Posterior vena cava (tissue), 2 donors: ENCODE results near the gene GAST. TPM values are rescaled to one million over a fixed set of nuclear protein-coding genes. Genes with fewer than 3 reads are reported as not detected.
A peak's percentile ranks its signal among the peaks of the same experiment; 100 is the strongest.
"Not testable (repeated sequence)": the region's sequence is repeated elsewhere in the genome, so short reads cannot be mapped to it uniquely, and the experiment has no call there.

Source experiments
- DNase-seq: peaks from one replicate; pipeline ENCODE4 v3.0.0-alpha.2; 2020; ENCODE audit warnings: low spot score
- intact Hi-C, 2 donors: fragments of 100-400 bp; cut with DNase I; formaldehyde crosslinking; loops; one replicate each; pipeline versions ENCODE4 v1.14.1 to v1.14.2; 2022 to 2023
- long read RNA-seq, 2 donors: library from polyadenylated mRNA; unstranded; transcript quantifications; one replicate each; pipeline ENCODE4 v2.0.0, GENCODE V29; 2020 to 2021
- total RNA-seq, 2 donors: library from RNA; stranded (reverse); fragmentation: NEBNext Ultra II Directional; extraction: Animal tissue kit (Norgen Biotek cat#: 25700); gene quantifications; one replicate each; pipeline ENCODE4 v1.2.1, GENCODE V29; 2021
- donor health status: DM: yes; HTN: yes; CAD: no.
- donor health status: DM: yes; HTN: yes; CAD: no.

Gene GAST
- total RNA-seq, result not detected
- long read RNA-seq, donor 1, result 0 reads
- long read RNA-seq, donor 2, result 0 reads

GRCh38 chr17:41711669-41712400 lies at the start of gene GAST:
TSS of gene GAST (plus strand) at chr17:41712331. CDS start at chr17:41715437, 3,106 bp downstream.
- intact Hi-C loops, result no loop called here

GRCh38 chr17:41663451-41664171 lies 48.5 kb upstream of the GAST start:
- DNase-seq, result no peak
- intact Hi-C loops, result loop anchor here (1.0 to 10.0 kb wide), 3 partner anchors 759 to 859 kb away; no protein-coding TSS in a partner anchor

More at GRCh38 chr17:41711669-41712400, at the start of gene GAST:
- DNase-seq, result no peak

GRCh38 chr17:41664172-41664457 lies 48.0 kb upstream of the GAST start:
- DNase-seq, result no peak
- intact Hi-C loops, result loop anchor here (10.0 kb wide), 2 partner anchors 759 to 859 kb away; no protein-coding TSS in a partner anchor

- no peak for DNase-seq
- intact Hi-C loops, result loop anchor here (5.0 to 10.0 kb wide), 3 partner anchors 760 to 860 kb away; no protein-coding TSS in a partner anchor
These were observed 47.3 kb upstream of the GAST start for GRCh38 chr17:41664587-41665565.

GRCh38 chr17:41665566-41666236 lies 46.4 kb upstream of the GAST start:
- intact Hi-C loops, result loop anchor here (5.0 to 10.0 kb wide), 3 partner anchors 761 to 861 kb away; no protein-coding TSS in a partner anchor
- peak; percentile 96 for DNase-seq

GRCh38 chr17:41666237-41666641 lies 45.9 kb upstream of the GAST start:
- intact Hi-C loops, result loop anchor here (5.0 to 10.0 kb wide), 3 partner anchors 761 to 861 kb away; no protein-coding TSS in a partner anchor
- DNase-seq, result no peak

GRCh38 chr17:41666708-41667279 lies 45.3 kb upstream of the GAST start:
- intact Hi-C loops, result loop anchor here (5.0 to 10.0 kb wide), 3 partner anchors 762 to 862 kb away; no protein-coding TSS in a partner anchor
- peak; percentile 95 for DNase-seq

GRCh38 chr17:41667280-41668041 lies 44.7 kb upstream of the GAST start:
- intact Hi-C loops, result loop anchor here (5.0 to 10.0 kb wide), 3 partner anchors 763 to 863 kb away; no protein-coding TSS in a partner anchor
- no peak for DNase-seq

- intact Hi-C loops, result no loop called here
- no peak for DNase-seq
These were observed 40.0 kb upstream of the GAST start for GRCh38 chr17:41672153-41672552.

GRCh38 chr17:41675157-41676057 lies 36.7 kb upstream of the GAST start:
- intact Hi-C loops, DNase-seq: not testable (repeated sequence)

GRCh38 chr17:41676058-41676419 lies 36.1 kb upstream of the GAST start:
- no peak for DNase-seq
- intact Hi-C loops, result no loop called here

- DNase-seq, result no peak
- intact Hi-C loops, result no loop called here
These were observed 33.7 kb upstream of the GAST start for GRCh38 chr17:41678411-41678906.

- intact Hi-C loops, result no loop called here
These were observed 33.0 kb upstream of the GAST start for GRCh38 chr17:41678907-41679739.

GRCh38 chr17:41679740-41680425 lies 32.2 kb upstream of the GAST start:
- intact Hi-C loops, result no loop called here

More at GRCh38 chr17:41678907-41679739, 33.0 kb upstream of the GAST start:
- DNase-seq, result no peak

More at GRCh38 chr17:41679740-41680425, 32.2 kb upstream of the GAST start:
- DNase-seq, result no peak
